EL (cell line): ENCODE data around the gene INKA2.

Experiments used
- DNase-seq: peaks from one replicate; pipeline ENCODE4 v3.0.0-alpha.2; 2016

INKA2 gene

GRCh38 chr1:111696330-111696729, 42.9 kb downstream of the INKA2 start:
- no peak for DNase-seq

- no peak for DNase-seq
Measured at GRCh38 chr1:111695801-111696200, 43.4 kb downstream of the INKA2 start.

- DNase-seq, result no peak
Measured at GRCh38 chr1:111691886-111692285, 47.3 kb downstream of the INKA2 start.

- DNase-seq, result peak; percentile 93
Measured at GRCh38 chr1:111690306-111690617, 48.9 kb downstream of the INKA2 start.
